Measurements from ENCODE around the gene LENG9. TPM values are rescaled to one million over a fixed set of nuclear protein-coding genes. Genes with fewer than 3 reads are reported as not detected.

LENG9 gene
- total RNA-seq, 1 experiment from 2014 or later: 14.7 TPM

- no peak for DNase-seq
- no peak for TF ChIP-seq CTCF (IDR thresholded peaks at IDR 0.05; ENCODE audit: unreplicated experiment)
- no peak overlapping the region for H3K27ac Mint-ChIP-seq (ENCODE audit: unreplicated experiment)
Measured at GRCh38 chr19:54424660-54425381, 38.8 kb downstream of the LENG9 start.

GRCh38 chr19:54424201-54424600, 39.4 kb downstream of the LENG9 start:
- TF ChIP-seq CTCF (IDR thresholded peaks at IDR 0.05; ENCODE audit: unreplicated experiment): no peak
- CTCF ChIA-PET: no interaction called here
- peaks cover 42% of the 10 kb centered on the region for H3K27me3 Mint-ChIP-seq (ENCODE audit: unreplicated experiment)
- peaks cover 13% of the 10 kb centered on the region for H3K36me3 Mint-ChIP-seq (ENCODE audit: insufficient read depth, unreplicated experiment)
- H3K4me3 Mint-ChIP-seq (ENCODE audit: low read depth, unreplicated experiment): no peak overlapping the region
- intact Hi-C loops (cut with micrococcal nuclease; ENCODE audit: unreplicated experiment): no loop called here
- peaks cover 10% of the 10 kb centered on the region for H3K4me1 Mint-ChIP-seq (ENCODE audit: low read depth, unreplicated experiment)
- no peak overlapping the region for H3K27ac Mint-ChIP-seq (ENCODE audit: unreplicated experiment)
- H3K9me3 Mint-ChIP-seq (ENCODE audit: low read depth, unreplicated experiment): no peaks in the 10 kb centered on the region
- DNase-seq: no peak
- no TSS peak for BruUV-seq (replicated peaks)

More at GRCh38 chr19:54424660-54425381, 38.8 kb downstream of the LENG9 start:
- peaks cover 10% of the 10 kb centered on the region for H3K4me1 Mint-ChIP-seq (ENCODE audit: low read depth, unreplicated experiment)
- no peaks in the 10 kb centered on the region for H3K9me3 Mint-ChIP-seq (ENCODE audit: low read depth, unreplicated experiment)
- no TSS peak for BruUV-seq (replicated peaks)
- H3K4me3 Mint-ChIP-seq (ENCODE audit: low read depth, unreplicated experiment): no peak overlapping the region
- CTCF ChIA-PET: interaction anchor here (0.6 kb wide), 1 partner anchor 14 kb away, joined by 3 read pairs; no protein-coding TSS in a partner anchor
- peaks cover 48% of the 10 kb centered on the region for H3K27me3 Mint-ChIP-seq (ENCODE audit: unreplicated experiment)
- H3K36me3 Mint-ChIP-seq (ENCODE audit: insufficient read depth, unreplicated experiment): peaks cover 19% of the 10 kb centered on the region
- intact Hi-C loops (cut with micrococcal nuclease; ENCODE audit: unreplicated experiment): no loop called here

- CTCF ChIA-PET: interaction anchor here (0.7 kb wide), 1 partner anchor 23 kb away, joined by 4 read pairs; no protein-coding TSS in a partner anchor
- no peak for DNase-seq
- no peak for TF ChIP-seq CTCF (IDR thresholded peaks at IDR 0.05; ENCODE audit: unreplicated experiment)
- no peaks in the 10 kb centered on the region for H3K36me3 Mint-ChIP-seq (ENCODE audit: insufficient read depth, unreplicated experiment)
- intact Hi-C loops (cut with micrococcal nuclease; ENCODE audit: unreplicated experiment): no loop called here
- no peak overlapping the region for H3K27ac Mint-ChIP-seq (ENCODE audit: unreplicated experiment)
- H3K4me3 Mint-ChIP-seq (ENCODE audit: low read depth, unreplicated experiment): no peak overlapping the region
- H3K4me1 Mint-ChIP-seq (ENCODE audit: low read depth, unreplicated experiment): peaks cover 23% of the 10 kb centered on the region
- H3K9me3 Mint-ChIP-seq (ENCODE audit: low read depth, unreplicated experiment): peaks cover 3% of the 10 kb centered on the region
- no TSS peak for BruUV-seq (replicated peaks)
- H3K27me3 Mint-ChIP-seq (ENCODE audit: unreplicated experiment): peaks cover 47% of the 10 kb centered on the region
Measured at GRCh38 chr19:54422136-54422535, 41.4 kb downstream of the LENG9 start.

- Mint-ChIP-seq H3K4me3 (ENCODE audit: low read depth, unreplicated experiment) (no peak overlapping the region), H3K36me3 (ENCODE audit: insufficient read depth, unreplicated experiment) (no peaks in the 10 kb centered on the region), H3K27me3 (ENCODE audit: unreplicated experiment) (peaks cover 53% of the 10 kb centered on the region), H3K27ac (ENCODE audit: unreplicated experiment) (no peak overlapping the region), H3K9me3 (ENCODE audit: low read depth, unreplicated experiment) (peaks cover 3% of the 10 kb centered on the region), H3K4me1 (ENCODE audit: low read depth, unreplicated experiment) (peaks cover 17% of the 10 kb centered on the region)
- no TSS peak for BruUV-seq (replicated peaks)
- intact Hi-C loops (cut with micrococcal nuclease; ENCODE audit: unreplicated experiment): no loop called here
- no peak for TF ChIP-seq CTCF (IDR thresholded peaks at IDR 0.05; ENCODE audit: unreplicated experiment)
- no peak for DNase-seq
- CTCF ChIA-PET: interaction anchor here (0.7 kb wide), 1 partner anchor 23 kb away, joined by 4 read pairs; no protein-coding TSS in a partner anchor
Measured at GRCh38 chr19:54421521-54421920, 42.1 kb downstream of the LENG9 start.

All from Calu3 (cell line).